ENCODE results near the gene MLST8. TPM values are rescaled to one million over a fixed set of nuclear protein-coding genes. Genes with fewer than 3 reads are reported as not detected.

The MLST8 gene
- total and polyA plus RNA-seq, 2 of the 8 experiments (the other 6 are each of a cell fraction or from before 2014, with no cell fraction given) = 67.6 to 321 TPM

GRCh38 chr16:2184962-2185361, 20.3 kb upstream of the MLST8 start:
- TF ChIP-seq YY1 (IDR thresholded peaks at IDR 0.05; ENCODE audit: low read depth, low read length) (no peak), POLR2AphosphoS5 (IDR thresholded peaks at IDR 0.05; ENCODE audit: low read depth, low read length) (no peak), HDAC2 (IDR thresholded peaks at IDR 0.05; ENCODE audit: borderline replicate concordance in 1 of 2, low read depth in 2 of 2, low read length in 2 of 2) (no peak), ASH2L (IDR thresholded peaks at IDR 0.05; ENCODE audit: low read length) (no peak), JUND (IDR thresholded peaks at IDR 0.05; ENCODE audit: low read length) (no peak), CREB1 (IDR thresholded peaks at IDR 0.05) (no peak), EP300 (IDR thresholded peaks at IDR 0.05; ENCODE audit: borderline replicate concordance in 1 of 2, low read depth in 2 of 2, low read length in 2 of 2) (no peak)
- peaks cover 2% of the 10 kb centered on the region; the same call in 1 of the 2 replicates for H3K23me2 ChIP-seq (ENCODE audit: low read depth, low read length)
- H3K36me3 ChIP-seq (ENCODE audit: control insufficient read depth in 2 of 4, insufficient read depth in 4 of 4, low read length in 3 of 4) = peaks cover 0 to 4% (median 0%) of the 10 kb centered on the region in 4 experiments; a peak in 1 of 8 replicates
- no peaks in the 10 kb centered on the region for H3K79me1 ChIP-seq (ENCODE audit: low read depth, low read length)
- no peak overlapping the region for H4K91ac ChIP-seq (replicated peaks; ENCODE audit: insufficient read length, low read length)
- H4K20me1 ChIP-seq (replicated peaks in 1 of 2; ENCODE audit: control insufficient read depth in 1 of 2, insufficient read depth in 2 of 2, low read length in 2 of 2) = peaks cover 0 to 6% of the 10 kb centered on the region in 2 experiments
- H2BK20ac ChIP-seq (ENCODE audit: low read length) = no peak overlapping the region
- WGBS, 2 experiments (ENCODE audit: extremely low coverage in 1 of 2, insufficient coverage in 1 of 2, insufficient read length in 1 of 2, insufficient replicate concordance in 2 of 2, low coverage in 1 of 2, low lambda C conversion rate in 2 of 2, missing lambda C conversion rate in 1 of 2) = 96% methylated on average over 20 of the region's 20 CpGs; no CpG with 5 or more reads in 1 of the 2 experiments
- H3K79me2 ChIP-seq (ENCODE audit: control insufficient read depth in 1 of 2, insufficient read depth in 2 of 2, low read length in 2 of 2) = no peaks in the 10 kb centered on the region
- no peak overlapping the region for H3K4me2 ChIP-seq (ENCODE audit: insufficient read depth in 1 of 2, low read depth in 2 of 2, low read length in 2 of 2)
- H2AFZ ChIP-seq (ENCODE audit: low read length) = no peak overlapping the region
- no peak overlapping the region for H3K18ac ChIP-seq (ENCODE audit: extremely low read depth, low read length)
- no peak overlapping the region for H3K56ac ChIP-seq (replicated peaks; ENCODE audit: insufficient read length, low read depth, low read length)
- H3K9me3 ChIP-seq (ENCODE audit: insufficient read depth in 2 of 2, low read depth in 1 of 2, low read length in 1 of 2) = no peaks in the 10 kb centered on the region
- no peak overlapping the region for H3K9ac ChIP-seq (replicated peaks in 1 of 4; ENCODE audit: extremely low read depth in 1 of 4, low read depth in 3 of 4, low read length in 3 of 4)
- H2BK120ac ChIP-seq (replicated peaks; ENCODE audit: low read depth, low read length) = no peak overlapping the region
- no peak overlapping the region for H3K4me3 ChIP-seq (ENCODE audit: extremely low read depth in 1 of 4, insufficient read depth in 2 of 4, low read depth in 3 of 4, low read length in 4 of 4)
- no peak overlapping the region for H3K23ac ChIP-seq (ENCODE audit: insufficient read length)
- H3K27me3 ChIP-seq (replicated peaks in 1 of 4; ENCODE audit: control insufficient read depth in 3 of 4, extremely low read depth in 1 of 4, insufficient read depth in 3 of 4, low read length in 3 of 4) = no peaks in the 10 kb centered on the region
- H3K4me1 ChIP-seq (replicated peaks in 1 of 4; ENCODE audit: control insufficient read depth in 3 of 4, insufficient read depth in 4 of 4, low read length in 3 of 4) = peaks cover 0 to 7% (median 2%) of the 10 kb centered on the region in 4 experiments; a peak in 4 of 7 replicates
- FAIRE-seq = no peak
- no peak overlapping the region for H4K5ac ChIP-seq (ENCODE audit: insufficient read length, low read depth, low read length)
- H4K8ac ChIP-seq (ENCODE audit: extremely low read depth, insufficient read depth, low read length) = no peak overlapping the region
- POLR2A ChIA-PET (ENCODE audit: partially characterized antibody) = interaction anchor here (0.9 to 4.9 kb wide), 7 partner anchors 7 to 53 kb away, joined by 3 to 17 read pairs (median 4); partner anchors contain the start of genes BRICD5 and TRAF7
- CTCF ChIA-PET (ENCODE audit: partially characterized antibody) = interaction anchor here (1.0 to 2.1 kb wide), 4 partner anchors 10 to 44 kb away, joined by 3 to 9 read pairs (median 6); no protein-coding TSS in a partner anchor
- no peak overlapping the region for H3K4ac ChIP-seq (replicated peaks; ENCODE audit: insufficient read length, low read depth, low read length)
- H2BK5ac ChIP-seq (ENCODE audit: low read depth, low read length) = no peak overlapping the region
- no peak overlapping the region for H2BK15ac ChIP-seq (ENCODE audit: low read length)
- no peak overlapping the region for H3K14ac ChIP-seq (ENCODE audit: insufficient read length)
- DNase-seq (ENCODE audit: low read depth in 1 of 2, low spot score in 2 of 2) = no peak
- no peak overlapping the region for H2AK5ac ChIP-seq (ENCODE audit: low read depth, low read length)
- H2BK12ac ChIP-seq (ENCODE audit: low read depth, low read length) = no peak overlapping the region
- H3K27ac ChIP-seq (ENCODE audit: low read depth, low read length) = no peak overlapping the region

Measured in H1 (cell line).